GM19023 (cell line): ENCODE results near the gene CAPZA3.
"Not testable (repeated sequence)": the region's sequence is repeated elsewhere in the genome, so short reads cannot be mapped to it uniquely, and the experiment has no call there.

Source experiments
- ATAC-seq: cut with Tn5 transposase; IDR thresholded peaks from one replicate; pipeline ENCODE4 v1.9.1; 2021; ENCODE audit warnings: mild to moderate bottlenecking, moderate library complexity; ENCODE audit not compliant: unreplicated experiment

Gene CAPZA3, protein sequence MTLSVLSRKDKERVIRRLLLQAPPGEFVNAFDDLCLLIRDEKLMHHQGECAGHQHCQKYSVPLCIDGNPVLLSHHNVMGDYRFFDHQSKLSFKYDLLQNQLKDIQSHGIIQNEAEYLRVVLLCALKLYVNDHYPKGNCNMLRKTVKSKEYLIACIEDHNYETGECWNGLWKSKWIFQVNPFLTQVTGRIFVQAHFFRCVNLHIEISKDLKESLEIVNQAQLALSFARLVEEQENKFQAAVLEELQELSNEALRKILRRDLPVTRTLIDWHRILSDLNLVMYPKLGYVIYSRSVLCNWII

DNA sequence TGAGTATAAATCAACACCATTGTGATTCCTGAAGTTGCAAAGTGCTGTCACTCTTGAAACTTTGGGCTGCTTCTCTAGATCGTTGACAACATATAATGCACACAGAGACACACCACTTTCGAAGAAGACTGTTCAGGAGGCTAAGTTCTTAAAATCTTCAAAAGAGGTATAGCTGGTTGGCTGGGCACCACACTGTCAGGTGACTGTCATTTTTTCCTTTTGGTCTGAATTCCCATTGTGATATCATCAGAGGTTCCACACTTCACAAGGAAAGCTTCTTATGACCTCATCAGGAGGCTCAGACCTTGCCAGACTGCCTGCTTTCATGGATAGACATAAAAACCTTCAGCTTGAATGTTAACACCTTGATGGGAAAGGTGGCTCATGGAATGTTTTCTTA is at the start of gene CAPZA3, which contains the start of gene PLCZ1:
Gene CAPZA3, plus strand, starts transcription at position 301 of the 400 bp plus-strand sequence. CDS start 150 bp downstream, outside the sequence.
Gene PLCZ1, minus strand, starts transcription at position 194 of the 400 bp plus-strand sequence. CDS start 641 bp downstream, outside the sequence.
- ATAC-seq, result no peak

DNA sequence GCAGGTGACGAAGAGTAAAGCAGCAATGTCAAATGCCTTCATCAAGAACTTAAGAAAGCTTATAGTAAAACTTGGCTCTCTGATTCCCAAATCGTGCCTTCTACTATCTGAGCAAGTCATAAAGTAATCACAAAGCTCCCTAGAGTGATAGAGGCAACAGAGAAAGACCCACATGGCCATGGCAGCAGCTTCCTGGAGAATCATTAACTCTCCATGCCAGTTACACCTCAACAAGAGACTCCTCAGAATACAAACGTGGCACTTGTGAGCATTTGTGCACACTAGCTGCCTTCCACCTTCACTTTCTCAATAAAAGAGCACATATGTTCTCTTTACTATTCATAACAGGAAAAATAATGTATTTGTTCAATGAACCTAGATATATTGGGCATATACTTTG is 48.1 kb upstream of the CAPZA3 start:
- ATAC-seq, result no peak

DNA sequence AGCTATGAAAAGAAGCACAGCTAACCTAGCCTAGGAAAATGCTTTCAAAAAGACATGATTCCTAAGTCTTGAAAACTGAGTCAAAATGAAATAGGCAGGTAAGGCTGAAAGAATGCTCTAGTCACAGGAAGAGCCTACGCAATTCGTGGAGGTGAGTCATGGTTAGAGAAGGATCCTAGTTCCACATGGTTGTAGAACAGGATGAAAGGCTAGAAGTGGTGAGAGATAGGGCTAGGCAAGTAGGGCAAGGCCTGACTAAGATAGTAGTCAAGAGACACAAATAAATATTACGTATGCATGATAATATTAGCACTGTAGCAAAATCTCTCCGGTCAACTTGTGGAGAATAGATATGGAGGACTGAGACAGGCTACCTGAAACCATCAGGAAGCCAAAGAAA is 47.3 kb upstream of the CAPZA3 start:
- ATAC-seq, result no peak

DNA sequence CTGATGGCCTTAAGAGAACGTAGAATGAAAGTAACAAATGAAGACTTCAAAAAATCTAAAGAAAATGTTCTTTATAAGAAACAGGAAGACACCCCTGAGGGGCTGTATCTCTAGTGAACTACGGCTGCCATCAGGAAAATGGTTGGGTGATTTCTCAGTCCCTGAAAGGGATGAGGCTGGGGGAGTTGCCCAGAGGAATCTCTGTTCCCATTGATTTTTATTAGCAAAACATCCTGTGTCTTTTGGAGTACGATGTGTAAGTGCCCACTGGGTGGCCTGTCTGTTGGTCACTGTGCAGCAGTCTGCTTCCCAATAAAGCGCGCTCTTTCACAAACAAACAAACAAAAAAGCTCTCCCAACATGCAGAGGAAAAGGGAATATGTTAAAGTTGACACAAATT is 43.9 kb upstream of the CAPZA3 start:
- not testable (repeated sequence) for ATAC-seq

DNA sequence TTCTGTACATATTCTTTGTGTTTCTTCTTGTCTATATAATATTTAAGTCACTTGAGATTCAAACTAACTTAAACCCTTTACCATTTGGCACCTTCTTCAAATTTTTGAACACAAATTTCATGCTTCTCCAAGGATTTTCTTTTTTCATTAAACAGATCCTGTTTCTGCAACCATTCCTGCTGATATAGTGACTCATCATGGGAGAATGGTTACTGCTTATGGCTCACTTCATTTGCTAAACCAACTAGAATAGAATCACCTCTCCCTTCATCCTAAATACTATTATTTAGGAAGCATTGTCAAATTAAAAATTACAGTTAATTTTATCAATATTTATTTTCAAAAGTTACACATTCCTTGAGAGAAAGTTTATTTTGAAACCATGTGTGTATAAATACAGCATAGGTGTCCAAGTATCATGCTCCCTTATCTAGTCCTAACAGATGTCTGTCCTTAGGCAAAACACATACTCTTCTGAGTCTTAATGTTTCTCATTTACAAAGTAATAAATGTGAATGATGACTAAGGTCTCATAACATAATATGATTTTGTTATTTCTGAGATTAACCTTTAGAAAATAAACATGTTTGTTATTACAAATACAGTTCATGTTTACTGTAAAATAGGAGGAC is 40.8 kb upstream of the CAPZA3 start:
- ATAC-seq, result no peak

DNA sequence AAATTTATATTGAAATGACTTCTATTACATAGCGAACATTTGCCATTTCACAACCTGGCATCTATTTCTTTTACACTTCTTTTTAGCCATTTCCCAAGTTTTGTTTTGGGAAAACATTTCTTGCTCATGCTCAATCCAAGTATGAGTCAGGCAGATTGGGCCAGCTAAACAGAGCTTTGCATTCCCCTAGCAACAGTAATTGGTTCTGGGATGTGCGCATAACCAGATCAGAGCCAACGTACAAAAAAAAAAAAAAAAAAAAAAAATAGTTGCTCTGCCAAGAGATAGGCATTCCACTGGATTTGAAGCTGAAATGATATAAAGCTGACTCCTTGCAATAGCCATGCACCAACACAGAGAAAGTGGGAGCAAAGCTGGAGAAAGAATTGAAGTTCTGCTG is 37.6 kb upstream of the CAPZA3 start:
- ATAC-seq, result no peak

DNA sequence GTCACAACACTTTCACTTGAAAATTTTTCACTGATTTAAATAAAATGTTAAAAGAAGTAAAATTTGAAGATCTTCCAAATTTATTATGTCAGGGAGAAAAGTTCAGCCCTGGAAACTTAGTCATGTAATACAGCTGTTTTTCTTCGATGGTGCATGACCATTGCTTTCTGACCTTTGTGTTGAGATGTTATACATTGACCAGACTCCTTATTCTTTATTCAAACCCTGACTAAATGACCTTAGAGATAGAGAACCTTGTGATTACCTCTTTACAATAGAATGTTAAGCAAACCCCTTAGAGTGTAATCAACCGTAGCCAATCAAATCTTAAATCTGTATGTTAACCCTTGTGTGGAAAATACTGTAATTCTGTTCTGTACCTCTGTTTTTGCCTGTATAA is 34.6 kb upstream of the CAPZA3 start:
- no peak for ATAC-seq

DNA sequence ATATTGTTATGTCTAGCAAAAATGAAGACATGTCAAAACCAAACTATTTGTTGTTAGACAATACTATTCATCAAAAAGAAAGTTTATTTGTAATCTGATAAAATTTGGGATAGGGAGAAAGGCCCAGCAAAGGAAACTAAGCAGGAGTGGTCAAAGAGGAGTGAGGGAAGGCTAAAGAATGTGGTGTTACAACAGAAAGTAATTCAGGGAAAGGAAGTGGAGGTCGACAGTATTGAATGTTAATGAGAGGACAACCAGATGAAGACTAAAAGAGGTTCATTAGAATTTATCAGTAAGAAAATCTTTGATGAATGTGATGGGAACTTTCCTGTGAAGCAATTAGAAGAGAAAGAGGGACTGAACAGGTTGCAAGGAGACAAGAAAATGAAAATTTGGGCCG is 34.0 kb upstream of the CAPZA3 start:
- no peak for ATAC-seq

DNA sequence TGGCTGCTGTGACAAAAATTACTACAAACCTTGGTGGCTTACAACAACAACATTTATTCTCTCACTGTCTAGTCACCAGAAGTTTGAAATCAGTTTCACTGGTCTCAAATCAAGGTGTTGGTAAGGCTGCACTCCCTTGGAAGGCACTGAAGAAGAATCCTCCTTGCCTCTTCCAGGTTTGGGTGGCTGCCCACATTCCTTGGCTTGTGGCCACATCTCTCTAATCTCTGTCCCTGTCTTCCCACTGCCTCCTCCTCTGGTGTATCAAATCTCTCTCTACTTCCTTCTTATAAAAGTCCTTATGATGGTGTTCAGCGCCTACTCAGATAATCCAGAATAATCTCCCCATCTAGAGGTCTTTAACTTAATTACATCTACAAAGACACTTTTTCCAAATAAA is 31.1 kb upstream of the CAPZA3 start:
- no peak for ATAC-seq

DNA sequence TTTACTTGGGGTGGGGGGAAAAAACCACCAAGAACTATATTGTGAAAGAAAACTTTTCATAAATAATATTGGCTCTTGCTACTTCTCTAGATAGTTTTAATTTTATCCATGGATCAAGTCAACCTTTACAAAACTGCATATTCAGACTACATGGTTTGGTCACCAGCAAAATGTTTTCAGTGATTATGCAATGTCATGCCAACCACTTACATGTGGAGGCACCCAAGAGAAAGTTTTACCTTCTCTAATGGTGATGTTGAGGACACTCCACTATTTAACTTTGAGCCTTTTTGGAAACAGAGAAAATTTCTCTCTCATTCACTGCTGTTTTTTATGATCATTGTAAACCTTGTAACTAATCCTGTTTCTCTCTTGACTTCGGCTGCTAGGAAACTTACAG is 21.7 kb upstream of the CAPZA3 start:
- no peak for ATAC-seq

DNA sequence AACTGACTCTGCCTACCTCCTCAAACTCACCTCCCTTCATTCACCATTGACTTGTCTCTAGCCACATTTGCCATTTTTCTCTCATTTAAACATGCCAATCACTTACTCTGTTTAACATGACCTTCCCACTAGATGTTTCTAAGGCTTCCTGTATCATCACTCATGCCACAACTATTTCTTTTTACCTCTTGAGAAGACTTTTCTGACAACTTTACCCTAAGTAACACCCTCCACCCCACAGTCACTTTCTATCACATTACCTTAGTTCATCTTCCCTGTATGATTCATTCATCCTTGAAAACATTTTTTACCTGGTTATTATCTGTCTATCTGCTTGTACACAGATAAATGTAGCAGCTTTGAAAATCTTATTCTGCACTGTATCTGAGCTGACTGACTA is 19.5 kb upstream of the CAPZA3 start:
- no peak for ATAC-seq

DNA sequence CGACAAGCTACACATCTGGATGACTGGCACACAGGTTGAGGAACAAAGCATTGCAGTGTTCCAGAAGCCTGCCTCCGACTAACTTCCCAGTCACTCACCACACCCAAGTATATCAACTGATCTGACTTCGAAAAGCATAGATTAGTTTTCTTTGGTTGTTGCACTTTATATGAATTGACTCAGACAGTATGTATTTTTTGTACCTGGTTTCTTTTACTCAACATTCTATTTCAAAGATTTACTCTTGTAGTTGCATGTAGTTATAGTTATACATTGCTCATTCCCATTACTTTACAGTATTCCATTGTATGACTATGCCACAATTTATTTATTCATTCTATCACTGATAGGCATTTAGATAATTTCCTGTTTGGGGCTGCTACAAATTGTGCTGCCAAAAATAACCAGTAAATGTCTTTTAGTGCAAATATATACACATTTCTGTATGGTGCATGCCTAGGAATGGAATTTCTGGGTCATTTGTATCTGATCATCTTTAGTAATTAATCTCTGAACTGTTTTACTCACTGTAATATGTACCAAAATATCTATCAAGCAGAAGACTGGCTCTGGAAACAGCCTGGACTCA is 17.9 kb upstream of the CAPZA3 start:
- ATAC-seq, result no peak

DNA sequence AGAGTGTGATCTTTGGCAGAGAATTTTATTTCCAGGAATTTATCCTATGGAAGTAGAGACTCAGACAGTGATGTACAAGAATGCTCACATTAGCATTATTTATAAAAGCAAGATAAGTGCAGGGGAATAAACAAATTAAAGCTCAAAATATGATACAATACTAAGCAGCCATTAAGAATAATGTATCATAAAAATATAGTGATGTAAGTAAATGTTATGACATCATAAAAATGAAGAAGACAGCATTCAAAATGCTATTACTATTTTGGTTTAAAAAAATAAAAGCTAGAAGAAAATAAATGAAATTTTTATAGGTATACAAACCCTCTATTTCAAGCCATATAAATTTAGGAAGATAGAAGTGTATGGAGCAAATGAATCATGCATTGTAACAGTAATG is 17.2 kb upstream of the CAPZA3 start:
- no peak for ATAC-seq

DNA sequence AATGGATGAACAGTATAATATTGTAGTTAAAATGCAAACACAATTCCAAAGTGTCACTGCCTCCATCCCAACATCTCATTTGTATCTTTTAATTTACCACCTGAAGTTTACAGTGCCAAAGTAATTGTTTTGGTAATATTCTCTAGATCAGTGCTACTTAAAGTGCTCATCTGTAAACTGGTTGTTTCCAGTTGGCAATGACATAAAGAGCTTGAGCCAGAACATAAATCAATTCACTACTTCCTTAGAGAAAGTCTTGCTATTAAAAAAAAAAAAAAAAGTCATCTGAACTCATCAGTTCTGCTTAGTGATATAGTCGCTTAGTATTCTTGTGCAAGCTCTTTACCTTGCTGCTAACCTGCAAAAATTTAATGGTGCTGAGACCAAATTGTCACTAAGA is 16.5 kb upstream of the CAPZA3 start:
- ATAC-seq, result no peak

DNA sequence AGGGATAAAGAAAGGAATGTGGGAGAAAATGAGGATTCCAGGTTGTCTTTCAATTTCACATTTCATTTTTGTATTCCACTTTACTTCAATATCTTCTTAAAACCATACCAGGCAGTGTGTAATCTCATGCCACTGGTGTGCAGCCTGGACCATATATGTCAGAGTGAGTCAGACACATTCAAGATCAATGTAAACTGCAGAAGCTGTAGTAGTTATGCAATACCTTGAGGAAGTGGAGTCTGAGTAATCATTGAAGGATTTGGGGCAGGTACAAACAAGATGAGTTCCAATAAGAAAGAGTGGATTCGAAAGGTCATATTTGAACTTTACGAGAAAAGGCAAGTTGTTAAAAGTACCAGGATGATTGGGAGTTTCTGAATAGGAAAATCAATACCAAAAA is 14.2 kb upstream of the CAPZA3 start:
- ATAC-seq, result no peak

DNA sequence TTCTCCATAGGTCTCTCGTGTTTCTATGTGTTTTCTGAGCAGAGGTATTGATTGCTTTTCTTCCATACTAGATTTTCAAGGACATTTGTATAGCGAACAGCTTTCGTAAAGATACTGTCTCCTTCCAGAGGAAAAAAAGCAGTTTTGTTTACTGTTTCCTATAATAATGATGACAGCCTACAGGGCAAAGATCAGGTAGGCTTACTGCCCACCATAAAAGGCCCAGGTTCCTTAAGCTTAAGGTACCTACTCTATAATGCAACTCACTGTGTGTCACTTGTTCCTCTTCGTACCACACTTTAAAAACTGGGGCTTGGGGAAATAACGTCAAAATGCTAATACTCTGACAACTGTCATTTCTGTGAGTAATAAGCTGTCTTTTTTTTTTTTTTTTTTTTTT is 6.8 kb upstream of the CAPZA3 start:
- ATAC-seq, result no peak

DNA sequence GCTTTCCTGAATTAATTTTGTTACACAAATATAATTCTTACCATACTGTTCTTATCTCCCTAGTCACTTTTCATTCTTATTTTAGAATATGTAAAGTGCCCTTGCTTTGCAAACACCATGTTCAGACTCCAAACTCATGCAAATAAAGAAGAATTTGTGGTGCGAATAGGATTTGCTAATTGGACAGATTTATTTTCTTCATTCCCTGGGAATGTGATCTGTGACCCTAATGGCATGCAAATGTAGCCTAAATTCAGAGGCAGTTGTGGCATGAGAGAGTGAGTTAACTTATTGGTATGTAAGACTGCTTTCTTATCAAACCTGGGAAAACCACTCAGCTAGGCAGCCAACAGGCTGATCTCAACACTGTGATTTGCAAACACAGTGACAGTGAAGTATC is 10.0 kb downstream of the CAPZA3 start:
- ATAC-seq, result no peak

DNA sequence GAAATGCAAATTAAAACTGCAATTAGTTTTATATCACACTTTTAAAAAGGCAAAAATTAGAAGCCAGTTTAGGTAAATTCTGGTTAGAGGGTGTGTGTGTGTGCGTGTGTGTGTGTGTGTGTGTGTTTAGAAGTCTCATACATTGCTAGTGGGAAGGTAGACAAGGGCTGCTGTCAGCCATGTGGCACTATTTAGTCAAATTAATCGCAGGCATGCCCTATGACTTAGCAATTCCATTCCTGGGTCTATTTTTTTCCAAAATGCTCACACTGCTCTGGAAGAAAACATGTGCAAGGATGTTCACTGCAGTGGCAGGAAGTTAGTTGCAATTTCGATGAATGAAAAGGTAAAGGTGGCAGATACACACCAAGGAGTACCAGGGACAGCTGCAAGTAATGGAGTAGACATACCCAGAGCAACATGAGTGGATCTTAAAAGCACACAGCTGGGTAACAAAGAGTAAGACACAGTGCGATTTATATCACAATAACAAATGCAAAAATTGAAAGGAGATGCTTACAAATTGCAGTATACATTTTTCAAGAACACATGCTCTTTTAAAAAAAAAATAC is 11.6 kb downstream of the CAPZA3 start:
- ATAC-seq, result no peak

DNA sequence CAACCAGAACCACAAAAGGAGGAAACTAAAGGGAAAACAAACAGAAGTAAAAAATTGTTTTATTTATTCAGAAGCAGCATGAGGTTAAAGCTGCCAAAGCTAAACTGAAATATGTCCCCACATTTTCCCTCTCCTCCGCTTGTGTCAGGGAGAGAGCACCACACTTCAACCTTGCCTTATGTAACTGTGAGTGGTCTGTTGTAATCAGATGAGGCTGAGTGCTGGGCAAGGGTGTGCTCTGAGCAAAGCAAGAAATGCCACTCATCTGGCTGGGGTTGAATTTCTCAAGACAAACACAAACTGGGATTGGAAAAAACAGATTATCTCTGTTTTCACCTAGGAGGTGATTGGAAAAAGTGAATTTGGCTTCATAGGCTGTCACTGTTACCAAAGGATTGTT is 12.2 kb downstream of the CAPZA3 start:
- no peak for ATAC-seq

DNA sequence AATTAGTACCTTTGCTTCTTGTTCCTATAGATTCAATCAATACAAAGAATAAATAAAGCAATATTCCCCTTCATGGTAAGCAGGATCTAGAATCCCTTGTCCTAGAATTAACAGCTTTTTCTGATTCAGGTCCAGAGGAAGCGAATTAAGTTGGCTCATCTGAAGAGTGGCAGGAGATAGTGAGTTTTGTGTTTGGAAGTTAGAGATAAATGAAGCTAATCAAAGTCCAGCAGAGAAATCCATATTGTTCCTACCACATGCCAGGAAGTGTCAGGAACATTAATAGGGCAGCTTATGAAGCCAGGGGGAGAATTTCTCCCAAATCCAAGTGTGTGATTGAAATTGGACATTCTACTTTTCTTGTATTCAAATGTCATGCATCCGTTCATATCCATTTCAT is 13.9 kb downstream of the CAPZA3 start:
- ATAC-seq, result no peak

DNA sequence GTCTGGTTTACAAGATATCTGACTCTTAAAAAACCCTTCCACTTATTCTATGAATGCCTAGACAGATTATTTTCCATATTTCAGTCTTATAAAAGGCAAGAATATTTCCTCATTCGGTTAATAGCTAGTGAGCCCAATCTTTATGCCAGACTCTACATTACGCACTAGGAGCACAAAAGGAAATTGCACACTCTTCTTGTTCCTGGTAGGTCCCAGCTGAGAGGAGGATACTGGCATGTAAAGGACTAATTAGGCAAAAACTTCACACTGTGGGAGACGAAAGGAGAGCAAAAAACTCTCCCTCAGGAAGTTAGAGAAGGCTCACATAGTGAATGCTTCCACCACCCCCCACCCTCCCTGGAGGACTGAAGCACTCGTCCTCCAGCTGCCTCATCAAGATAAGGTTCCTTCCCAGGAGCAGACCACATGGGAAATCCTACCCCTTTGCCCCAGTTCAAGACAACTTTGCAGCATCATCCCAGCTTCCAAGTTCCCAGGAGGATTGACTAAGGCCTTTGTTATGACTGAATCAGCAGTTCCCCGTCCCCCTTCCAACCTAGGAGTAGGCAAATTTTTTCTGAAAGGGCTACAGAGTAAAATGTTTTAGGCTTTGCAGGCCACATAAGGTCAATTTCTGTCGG is 14.5 kb downstream of the CAPZA3 start:
- ATAC-seq, result no peak

DNA sequence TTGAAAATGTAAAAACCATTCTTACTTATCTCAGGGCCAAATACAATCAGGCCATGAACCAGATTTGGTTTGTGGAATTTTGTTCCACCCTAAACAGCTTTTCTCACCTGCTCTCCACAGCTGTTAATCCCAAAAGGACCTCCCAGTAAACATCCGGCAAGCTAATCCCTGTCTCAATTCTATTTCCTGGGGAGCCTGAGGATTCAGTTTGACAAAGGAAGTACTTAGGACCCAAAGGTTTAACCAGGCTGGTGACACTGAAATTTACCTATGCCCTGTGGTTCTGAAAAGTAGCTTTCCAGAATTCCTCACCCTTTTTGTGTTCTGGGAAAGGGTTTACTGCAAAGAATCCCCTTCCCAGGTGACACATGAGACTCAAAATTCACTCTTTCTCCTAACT is 15.0 kb downstream of the CAPZA3 start:
- no peak for ATAC-seq
